Activated CD8-positive, alpha-beta memory T cell treated with anti-CD3 and anti-CD28 coated beads, Interleukin-2, amount 50 U/mL, for 4 hours (primary cell): ENCODE results near the gene RING1.

Source experiments
- DNase-seq: peaks from one replicate; pipeline ENCODE4 v3.0.0-alpha.2; 2020

RING1 gene

GRCh38 chr6:33193619-33194018 lies 14.7 kb upstream of the RING1 start:
- no peak for DNase-seq

DNA sequence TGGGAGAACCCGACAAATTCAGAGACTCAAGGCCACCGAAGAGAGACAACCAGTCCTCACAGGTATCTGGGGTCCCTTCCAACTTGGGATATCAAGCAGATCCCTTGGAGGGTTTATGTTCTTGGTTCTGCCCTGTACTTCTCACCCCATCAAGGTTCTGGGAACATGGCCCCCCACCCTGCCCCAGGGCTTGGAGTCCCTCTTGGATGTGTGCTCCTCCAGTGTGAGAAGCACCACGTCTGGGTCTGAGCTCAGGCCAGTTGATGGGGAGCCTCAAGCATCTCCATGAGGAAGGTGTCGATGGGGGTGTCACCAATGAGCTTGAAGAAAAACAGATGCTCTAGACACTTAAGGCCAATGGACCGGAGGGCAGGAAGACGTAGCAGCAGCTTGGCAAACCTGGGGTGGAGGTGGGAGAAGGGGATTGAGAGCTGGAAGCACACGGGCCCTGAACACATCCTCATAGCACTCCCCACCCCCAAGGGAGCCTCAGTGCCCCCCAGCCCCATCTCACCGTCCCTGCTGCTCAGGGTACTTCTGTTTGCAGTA lies 13.8 kb upstream of the RING1 start:
- no peak for DNase-seq

- DNase-seq, result no peak
Measured at GRCh38 chr6:33195304-33196165, 12.8 kb upstream of the RING1 start.

GRCh38 chr6:33197431-33198048 lies 10.8 kb upstream of the RING1 start:
- no peak for DNase-seq

- DNase-seq, result no peak
Measured at GRCh38 chr6:33198159-33198852, 10.0 kb upstream of the RING1 start.

- no peak for DNase-seq
Measured at GRCh38 chr6:33198853-33199436, 9.4 kb upstream of the RING1 start.

DNA sequence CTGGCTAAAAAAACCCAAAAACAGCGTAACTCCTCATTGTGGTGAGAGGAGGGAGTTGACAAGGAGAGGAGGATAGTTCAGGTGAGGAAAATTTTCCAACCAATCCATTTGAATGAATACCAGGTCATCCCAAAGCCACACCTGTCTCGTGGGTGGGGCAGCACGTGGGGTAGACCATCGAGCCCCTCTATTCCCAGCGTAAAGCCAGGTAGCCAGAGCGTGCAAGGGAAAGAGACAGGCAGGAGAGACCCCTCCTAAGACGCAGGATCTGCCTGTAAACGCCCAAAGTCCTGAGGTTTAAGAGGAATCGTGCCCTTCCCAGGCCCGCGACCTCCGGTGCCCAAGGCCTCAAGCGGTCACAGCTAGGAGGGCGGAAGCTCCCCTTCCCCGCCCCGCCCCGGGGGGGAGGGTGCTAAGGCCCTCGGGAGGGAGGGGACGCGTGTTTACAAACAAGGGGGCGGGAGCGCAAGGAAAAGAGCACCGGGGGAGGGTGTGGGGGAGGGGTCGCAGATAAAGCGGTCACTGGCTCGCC lies 8.5 kb upstream of the RING1 start:
- peak; percentile 63 for DNase-seq

GRCh38 chr6:33200219-33201146 lies 7.8 kb upstream of the RING1 start, which contains the start of the genes RXRB and SLC39A7:
Gene RXRB, minus strand, starts transcription at chr6:33200665. Its CDS starts 189 bp downstream, at chr6:33200476.
Gene SLC39A7, plus strand, starts transcription at chr6:33200867. Its CDS starts 379 bp downstream, at chr6:33201246.
- DNase-seq, result peak; percentile 98

GRCh38 chr6:33201147-33201545 lies 7.2 kb upstream of the RING1 start:
- DNase-seq, result no peak

DNA sequence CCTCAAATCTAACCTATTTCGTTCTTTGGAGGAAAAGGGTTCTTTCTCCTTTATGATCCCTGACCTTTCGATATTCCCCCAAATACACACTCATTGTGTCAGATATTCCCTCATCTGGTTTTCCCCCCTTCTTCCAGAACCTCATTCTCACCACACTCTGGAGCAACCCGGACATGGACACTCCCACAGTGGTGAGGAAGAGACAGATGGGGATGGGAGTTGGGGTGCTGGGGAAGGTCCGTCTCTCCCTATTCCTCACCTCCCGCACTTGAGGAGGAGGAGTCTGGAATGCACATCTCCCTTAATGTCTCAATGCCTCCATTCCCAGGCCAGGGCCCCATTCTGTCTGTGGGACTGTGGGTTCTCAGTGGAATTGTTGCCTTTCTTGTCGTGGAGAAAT lies 6.4 kb upstream of the RING1 start:
- no peak for DNase-seq

DNA sequence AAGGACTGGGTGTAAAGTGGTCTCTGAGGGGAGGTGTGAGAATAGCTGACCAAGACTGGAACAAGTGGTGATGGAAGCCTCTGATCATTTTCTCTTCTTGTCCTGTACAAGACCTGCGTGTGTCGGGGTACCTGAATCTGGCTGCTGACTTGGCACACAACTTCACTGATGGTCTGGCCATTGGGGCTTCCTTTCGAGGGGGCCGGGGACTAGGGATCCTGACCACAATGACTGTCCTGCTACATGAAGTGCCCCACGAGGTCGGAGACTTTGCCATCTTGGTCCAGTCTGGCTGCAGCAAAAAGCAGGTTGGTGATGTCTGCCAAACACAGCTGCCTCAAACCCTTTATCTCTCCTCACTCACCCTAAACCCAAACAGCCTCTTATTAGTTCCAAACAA lies 5.5 kb upstream of the RING1 start:
- no peak for DNase-seq

- no peak for DNase-seq
Measured at GRCh38 chr6:33203443-33204164, 4.7 kb upstream of the RING1 start.

DNA sequence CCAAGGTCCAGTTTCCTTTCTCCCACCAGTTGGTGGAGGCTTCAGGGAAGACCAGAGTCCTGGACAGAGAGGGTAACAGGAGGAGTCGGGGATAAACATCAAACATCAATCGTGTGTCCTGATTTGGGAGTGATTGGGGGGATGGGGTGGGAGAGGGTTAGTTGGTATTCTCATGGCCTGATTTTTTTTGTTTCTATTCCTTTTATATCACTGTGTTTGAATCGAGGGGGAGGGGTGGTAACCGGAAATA lies 4.2 kb upstream of the RING1 start:
- no peak for DNase-seq

DNA sequence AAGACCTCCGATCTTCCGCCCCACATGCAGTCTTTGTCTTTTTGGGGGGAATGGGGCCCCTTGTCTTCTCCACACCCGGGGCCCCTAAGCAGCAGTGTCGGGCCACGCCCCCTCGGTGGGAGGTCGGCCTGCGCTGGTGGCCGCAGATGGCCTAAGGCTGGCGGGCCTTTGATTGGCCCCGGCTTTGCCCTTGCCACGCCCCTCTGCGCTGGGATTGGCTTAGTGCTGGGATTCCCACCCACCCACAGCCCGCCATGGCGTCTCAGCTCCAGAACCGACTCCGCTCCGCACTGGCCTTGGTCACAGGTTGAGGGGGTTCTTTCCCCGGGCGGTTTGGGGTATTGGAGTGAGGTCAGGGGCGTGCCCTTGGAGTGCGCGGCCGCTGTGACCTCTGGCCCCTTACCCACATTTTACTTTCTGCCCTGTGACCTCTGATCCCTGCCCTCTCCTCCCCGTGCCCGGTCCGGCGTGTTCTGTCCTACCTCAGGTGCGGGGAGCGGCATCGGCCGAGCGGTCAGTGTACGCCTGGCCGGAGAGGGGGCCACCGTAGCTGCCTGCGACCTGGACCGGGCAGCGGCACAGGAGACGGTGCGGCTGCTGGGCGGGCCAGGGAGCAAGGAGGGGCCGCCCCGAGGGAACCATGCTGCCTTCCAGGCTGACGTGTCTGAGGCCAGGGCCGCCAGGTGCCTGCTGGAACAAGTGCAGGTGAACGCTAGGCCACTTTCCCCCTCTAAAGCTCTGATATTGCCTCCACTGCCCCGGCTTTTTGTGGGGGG lies 3.7 kb upstream of the RING1 start, which contains the start of gene HSD17B8:
HSD17B8 (plus strand) TSS at position 241 of the 776 bp plus-strand sequence; CDS start at position 255, 14 bp downstream.
- peak; percentile 91 for DNase-seq

GRCh38 chr6:33205191-33206026 lies 2.9 kb upstream of the RING1 start:
- DNase-seq, result peak; percentile 43

DNA sequence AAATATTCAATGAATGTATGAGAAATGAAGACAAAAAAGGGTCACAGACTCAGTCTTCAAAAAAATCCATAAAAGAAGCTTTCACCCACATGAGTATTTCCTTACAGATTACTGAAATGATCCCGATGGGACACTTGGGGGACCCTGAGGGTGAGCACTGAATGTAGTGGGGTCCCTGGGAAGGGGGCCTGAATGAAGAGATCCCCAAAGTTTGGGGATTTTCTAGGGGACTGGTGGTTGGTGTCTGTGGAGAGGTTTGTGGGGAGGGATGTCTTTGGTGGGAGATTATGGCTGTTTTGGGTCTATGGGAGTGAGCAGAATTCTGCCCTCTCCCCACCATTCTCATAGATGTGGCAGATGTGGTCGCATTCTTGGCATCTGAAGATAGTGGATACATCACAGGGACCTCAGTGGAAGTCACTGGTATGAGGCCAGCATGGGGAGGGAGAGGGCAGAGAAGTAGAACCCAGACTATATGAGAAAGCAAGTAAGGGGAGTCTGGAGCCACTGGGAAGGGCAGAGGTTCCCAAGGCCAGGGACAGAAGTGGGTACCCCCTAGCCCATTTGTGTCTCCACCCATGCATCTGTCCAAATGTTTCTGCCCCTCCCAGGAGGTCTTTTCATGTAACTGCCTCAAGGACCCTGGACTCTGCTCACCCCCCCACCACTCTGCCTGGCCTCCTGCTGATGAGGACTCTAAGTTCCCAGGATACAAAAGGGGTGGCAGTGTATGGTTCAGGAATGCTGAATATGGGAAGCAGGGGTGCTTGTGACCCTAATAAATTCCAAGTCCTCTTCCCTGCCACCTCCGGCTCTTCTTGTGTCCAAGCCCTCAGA lies 2.1 kb upstream of the RING1 start:
- DNase-seq, result no peak

DNA sequence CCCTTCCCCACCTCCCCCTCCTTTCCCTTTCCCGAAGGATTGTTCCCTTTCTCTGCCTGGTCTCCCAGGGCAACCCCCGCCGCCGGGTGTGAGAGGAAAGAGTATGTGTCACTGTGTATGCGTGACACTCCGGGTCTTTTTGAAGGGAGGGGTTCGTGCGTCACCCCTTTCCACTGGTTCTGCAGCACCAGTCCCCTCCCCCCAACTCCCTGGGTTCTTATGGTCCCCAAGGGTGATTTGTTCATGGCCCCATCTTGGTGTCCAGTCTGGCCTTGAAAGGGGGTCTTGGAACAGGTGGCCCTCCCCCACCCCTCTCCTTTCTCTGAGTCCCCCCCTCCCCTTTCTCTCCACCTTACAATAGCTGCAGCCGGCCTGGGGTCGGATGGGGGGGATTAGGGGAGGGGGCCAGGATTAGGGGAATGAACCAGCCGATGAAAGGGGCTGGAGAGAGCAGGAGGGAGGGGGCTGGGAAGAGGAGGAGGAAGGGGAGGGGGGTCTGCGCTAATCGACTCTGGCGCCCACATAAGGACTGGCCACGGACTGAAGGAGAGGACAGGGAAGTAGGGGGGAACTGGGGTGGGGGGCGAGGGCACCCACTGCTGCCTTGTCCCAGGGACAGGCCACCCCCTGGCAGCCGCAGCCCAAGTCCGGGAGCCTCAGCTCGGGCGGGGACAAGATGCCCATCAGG lies 1.3 kb upstream of the RING1 start:
- DNase-seq, result no peak
